IPS-NIHi7 (cell line): ENCODE data around the gene CPLX1.

Experiments
- DNase-seq: peaks from one replicate; pipeline ENCODE4 v3.0.0; 2012; ENCODE audit warnings: mixed read lengths; ENCODE audit errors: extremely low spot score

CPLX1 gene

DNA sequence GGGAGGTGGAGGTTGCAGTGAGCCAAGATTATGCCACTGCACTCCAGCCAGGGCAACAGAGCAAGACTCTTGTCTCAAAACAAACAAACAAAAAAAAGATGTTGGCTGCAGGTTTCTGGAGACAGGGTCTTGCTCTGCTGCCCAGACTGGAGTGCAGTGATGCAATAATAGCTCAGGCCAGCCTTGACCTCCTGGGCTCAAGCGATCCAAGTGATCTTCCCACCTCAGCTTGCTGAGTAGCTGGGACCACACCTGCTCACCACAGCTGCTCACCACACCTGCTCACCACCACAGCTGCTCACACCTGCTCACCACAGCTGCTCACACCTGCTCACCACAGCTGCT is 29.9 kb upstream of the CPLX1 start:
- no peak for DNase-seq

DNA sequence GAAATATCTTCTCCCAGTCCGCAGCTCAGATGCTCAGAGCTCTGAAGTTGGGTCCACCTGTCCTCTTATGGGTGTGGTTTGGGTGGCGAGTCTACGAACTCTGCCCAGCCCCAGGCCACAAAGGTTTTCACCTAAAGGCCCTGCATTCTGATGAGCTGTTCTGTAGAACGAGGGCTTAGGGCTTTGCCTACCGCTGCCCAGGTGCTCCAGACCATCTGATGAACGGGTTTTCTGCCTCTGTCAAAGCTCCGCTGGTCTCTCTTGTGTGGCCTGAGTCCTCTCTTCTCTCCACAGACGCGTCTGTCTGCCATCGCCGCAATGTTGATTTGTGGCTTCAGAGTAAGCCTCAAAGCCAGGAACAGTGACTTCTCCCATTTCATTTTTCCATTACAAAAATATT is 28.4 kb upstream of the CPLX1 start:
- DNase-seq, result no peak

DNA sequence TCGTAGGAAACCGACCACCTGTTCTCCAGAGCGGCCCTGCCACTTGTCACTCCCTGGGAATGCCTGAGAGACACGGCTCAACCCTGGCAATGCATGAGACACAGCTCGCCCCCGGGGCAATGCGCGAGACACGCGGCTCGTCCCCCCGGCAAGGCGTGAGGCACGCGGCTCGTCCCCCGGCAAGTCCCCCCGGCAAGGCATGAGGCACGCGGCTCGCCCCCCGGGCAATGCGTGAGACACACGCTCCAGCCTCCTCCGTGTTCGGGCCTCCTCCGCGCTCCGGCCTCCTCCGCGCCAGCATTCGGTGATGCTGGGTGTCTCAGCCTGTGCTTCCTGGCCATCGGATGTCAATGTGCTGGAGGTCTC is 27.5 kb upstream of the CPLX1 start:
- DNase-seq, result no peak

DNA sequence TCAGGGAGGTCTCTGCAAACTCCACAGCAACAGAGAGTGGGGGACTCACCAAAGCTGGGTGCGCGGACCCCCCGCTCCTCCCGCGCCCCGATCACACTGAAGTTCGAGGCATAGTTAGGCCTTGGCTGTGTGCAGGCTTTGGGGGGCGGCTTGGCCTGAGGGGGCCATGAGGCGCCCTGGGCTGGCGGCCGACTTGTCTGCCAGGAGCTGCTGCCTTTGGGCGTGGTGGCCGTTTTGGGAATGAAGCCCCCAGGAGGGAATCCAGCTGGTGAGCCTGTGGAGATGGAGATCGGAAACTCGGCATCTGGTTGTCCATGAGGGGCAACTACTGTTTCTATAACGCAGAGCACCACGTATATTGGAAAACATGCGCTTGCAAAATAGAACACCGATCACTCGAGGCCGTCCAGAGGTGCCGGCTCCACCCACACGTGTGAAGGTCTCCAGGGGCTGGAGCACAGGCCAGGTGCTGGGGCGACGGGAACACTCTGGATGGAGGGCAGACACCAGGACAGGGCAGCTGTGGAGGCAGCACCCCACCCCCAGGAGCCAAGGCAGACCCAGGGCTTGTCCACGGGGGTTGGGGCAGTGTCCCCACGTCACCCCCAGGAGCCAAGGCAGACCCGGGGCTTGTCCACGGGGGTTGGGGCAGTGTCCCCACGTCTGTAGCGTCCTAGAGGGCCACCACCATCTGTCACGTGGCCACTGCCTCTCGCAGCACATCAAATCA is 25.9 kb upstream of the CPLX1 start:
- DNase-seq, result no peak

DNA sequence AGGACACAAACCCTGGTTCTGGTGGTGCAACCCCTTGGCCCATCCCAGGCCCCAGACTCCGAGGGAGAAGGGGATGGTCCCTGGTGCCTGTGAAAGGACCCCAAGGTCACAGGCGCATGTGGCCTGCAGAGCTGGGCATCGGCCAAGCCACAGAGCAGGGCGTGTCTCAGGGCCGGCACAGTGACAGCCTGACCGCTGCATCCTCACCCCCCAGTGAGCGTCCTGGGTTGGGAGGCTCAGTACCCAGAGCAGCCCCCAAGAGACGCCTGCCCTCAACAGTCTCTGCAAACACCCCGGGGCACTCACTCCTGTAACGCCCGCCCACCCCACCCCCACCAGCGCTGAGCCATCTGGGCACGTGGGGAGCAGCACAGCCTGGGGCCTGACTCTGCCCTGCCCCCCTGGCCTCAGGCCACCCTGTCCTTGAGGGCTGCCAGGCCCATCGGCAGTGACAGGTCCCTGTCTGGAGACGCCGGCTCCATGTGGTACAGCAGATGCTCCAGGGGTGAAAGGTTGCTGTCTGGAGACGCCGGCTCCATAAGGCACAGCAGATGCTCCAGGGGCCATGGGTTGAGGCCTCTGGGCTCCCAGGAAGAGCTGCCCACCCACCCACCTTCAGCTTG is 24.5 kb upstream of the CPLX1 start:
- no peak for DNase-seq

DNA sequence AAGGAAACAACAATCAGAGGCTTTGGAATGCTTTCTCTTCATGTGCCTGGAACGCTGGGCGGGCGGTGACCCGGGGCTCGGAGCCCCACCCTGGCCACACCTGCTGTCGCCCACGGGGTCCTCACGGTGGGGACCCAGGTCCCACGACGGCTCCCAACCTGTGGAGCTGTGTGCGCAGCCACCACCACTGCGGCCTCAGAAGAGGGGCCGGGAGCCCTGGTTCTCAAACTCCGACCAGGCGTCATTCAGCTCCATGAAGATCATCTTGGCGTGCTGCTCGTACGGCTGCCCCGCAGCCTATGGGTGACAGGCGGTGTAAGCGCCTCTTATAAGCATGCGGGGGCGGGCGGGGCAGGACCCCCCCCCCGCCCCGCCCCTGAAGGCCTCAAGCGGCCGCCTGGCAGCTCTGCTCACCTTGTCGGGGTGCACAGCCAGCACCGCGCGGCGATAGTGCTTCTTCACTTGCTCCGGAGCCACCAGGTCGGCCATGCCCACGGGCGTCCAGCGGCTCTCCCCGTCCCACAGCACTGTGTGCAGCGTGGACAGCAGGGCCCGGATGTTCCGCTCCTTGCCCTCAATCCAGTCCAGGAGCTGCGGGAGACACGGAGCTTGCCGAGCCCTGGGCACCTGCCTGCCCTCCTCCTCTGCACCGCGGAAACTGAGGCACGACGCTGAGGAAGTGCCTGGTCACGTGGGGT is 23.7 kb upstream of the CPLX1 start:
- DNase-seq, result no peak

DNA sequence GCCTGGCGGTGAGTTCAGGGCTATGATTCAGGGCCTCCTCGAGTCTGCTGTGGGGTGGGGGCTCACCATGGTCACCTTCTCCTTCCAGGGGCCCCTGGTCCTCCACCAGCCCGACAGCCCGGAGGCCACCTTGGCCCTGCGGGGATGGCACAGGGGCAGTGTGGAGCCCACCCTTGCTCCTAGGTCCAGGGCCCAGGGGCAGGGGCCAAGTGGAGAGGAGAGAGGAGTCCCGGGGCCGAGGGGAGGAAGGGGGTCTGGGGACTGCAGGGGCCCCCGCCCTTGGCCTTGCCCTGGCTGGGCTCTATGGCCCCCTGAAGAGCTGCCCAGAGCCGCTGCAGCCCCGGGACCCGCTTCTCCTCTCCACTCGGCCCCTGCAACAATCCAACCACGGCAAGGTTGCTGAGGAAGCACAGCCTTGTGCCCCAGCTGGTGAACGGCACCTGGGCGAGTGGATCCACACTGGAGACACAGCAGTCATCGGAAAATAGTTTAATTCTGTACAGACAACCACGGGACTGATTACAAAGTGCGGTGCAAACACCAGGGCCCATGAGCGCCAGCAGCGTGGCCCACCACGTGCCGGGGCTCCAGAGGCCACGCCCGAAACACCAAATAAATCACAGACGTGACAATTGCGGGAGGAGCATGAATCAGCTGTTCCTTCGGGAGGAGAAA is 23.0 kb upstream of the CPLX1 start:
- no peak for DNase-seq

DNA sequence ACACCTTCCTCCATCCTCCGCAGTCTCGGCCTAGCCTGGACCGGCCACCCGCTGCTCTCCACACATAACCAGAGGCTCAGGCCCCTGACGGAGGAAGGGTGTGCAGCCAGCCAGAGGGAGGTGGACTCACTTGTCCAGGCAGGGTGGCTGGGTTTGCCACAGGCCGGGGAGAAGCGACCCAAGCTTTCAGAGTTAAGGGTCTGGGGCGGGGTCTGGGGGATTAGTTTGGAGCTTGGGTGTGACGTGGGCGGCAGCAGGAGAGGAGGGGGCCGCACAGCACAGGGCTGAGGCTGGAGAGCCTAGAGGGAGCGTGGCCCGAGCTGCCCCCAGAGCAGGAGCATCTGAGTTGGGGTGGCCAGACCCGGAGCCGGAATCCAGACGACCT is 22.4 kb upstream of the CPLX1 start:
- no peak for DNase-seq

DNA sequence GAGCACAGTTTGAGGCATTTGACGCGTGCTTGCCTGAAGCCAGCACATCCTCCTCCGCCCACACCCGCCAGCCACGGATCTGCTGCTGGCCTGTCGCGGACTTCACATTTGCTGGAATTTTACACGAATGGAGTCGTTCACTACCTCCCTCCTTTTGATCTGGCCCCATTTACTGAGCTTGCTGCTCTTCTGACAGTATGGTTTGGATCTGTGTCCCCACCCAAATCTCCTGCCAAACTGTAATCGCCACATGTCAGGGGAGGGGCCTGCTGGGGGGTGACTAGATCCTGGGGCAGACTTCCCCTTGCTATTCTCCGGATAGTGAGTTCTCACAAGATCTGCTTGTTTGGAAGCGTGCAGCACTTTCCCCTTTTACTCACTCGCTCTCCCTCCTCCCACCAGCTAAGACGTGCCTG is 19.9 kb upstream of the CPLX1 start:
- no peak for DNase-seq

DNA sequence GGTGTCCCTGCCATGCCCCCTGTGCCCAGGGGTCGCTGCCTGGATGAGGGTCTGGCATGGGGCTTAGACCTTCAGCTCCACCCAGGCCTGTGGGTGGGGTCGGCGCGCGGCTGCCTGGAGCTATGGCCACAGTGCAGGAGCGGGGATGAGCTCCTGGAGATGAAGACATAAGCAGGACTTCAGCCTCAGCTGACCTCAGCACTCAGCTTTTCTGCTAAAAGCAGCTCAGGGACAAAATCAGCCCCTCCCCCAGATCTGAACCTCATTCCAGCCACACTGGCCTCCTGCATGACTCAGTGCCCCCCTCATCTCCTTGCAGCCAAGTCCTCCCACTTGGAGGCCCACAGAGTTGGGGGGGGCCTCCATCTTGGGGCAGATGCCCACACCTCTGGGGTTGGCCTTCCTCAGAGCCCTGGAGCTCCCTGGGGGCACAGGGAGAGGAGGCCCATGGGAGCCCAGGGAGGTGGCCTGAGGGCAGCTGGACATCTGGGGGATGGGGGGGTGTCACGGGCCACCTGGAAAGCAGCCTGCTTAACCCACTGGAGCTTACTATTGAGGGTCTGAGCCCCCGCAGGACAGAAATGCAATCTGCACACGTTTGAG is 19.4 kb upstream of the CPLX1 start:
- DNase-seq, result no peak

DNA sequence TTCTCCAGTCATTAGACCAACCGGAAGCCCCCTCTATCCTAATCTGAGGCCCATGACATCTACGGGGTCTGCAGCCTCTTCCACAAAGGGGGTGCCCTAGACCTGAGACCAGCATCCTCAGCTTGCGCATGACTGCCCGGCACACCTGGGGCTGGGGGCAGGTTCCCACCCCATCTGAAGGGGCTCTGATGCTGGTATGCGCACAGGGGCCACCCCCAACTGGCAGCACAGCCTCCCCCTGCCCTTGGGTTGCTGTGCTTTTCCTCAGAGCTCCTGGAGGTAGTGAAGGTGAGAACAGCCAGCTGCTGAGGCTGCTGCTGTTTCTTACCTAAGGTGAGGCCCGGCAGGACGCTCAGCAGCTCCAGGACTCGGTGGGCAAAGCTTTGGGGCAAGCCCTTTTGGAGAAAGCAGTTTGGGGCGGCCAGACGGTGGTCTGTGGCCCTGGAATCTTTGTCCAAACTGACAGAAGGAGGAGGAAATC is 18.9 kb upstream of the CPLX1 start:
- no peak for DNase-seq

DNA sequence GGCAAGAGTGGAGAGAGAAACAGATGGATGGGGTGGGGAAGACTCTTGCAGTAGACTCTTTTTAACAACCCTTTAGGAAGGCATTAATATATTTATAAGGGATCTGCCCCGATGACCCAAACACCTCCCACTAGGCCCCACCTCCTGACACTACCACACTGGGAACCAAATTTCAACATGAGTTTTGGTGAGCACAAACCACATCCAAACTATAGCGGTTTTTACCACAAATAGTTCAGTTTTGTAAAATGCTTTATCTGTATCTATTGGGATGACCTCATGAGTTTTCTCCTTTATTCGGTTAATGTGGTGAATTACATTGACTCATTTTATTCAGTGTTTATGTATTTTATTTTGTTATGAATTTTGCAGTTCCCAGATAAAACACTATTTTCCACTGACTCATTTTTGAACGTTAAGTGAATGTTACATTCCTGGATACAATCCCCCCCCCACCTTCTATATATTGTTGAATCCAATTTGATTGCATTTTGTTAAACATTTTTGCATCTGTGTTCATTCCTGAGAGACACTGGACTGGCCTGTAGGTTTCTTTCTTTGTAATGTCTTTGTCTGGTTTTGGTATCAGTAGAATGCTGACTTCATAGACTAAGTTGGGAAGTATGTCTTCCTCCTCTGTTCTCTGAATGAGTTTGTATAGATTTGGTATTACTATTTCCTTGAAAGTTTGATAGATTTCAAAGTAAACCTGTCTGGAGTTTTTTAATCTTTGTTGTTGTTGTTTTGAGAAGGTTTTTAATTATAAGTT is 13.9 kb upstream of the CPLX1 start:
- DNase-seq, result no peak

DNA sequence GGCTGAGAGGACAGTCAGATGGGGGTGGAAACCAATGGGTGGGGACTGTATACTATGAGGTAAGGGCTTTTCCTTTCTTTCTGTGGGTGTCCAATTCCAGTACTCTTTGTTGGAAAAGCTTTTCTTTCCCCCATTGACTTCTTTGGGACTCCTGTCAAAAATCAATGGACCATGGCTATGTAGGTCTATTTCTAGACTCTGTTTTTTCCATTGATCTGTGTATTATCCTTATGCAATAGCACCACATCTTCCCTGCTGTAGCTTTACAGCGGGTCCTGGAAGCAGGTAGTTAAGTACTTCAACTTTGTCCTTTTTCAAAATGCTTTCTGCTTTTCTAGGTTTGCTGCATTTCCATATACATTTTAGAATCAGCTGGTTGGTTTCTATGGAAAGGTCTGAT is 11.8 kb upstream of the CPLX1 start:
- no peak for DNase-seq

DNA sequence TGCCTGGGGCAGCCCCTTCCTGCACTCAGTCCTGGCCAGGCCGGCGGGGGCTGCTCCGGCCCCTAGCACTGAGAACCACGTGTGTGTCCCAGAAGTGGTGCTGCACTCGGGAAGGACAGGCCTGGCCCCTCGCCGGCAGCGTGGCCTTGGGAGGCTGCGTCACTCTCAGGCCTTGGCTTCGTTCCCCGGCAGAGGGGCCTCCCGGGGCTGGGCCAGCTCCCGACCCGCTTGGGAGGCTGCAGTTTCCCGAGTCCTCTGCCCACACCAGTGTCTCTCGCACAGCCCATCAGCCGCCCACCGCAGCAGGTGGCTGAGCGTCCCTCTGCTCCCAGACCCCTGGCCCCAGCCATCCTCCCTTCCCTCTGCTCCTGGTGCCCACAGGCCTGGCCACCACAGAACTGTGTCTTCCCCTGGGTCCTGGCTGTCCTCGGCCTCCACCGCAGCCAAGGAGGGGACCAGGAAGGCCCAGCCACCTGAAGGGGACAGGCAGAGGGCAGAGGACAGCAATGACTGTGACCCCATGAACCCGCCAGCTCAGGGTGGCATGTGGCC is 10.9 kb upstream of the CPLX1 start:
- no peak for DNase-seq

DNA sequence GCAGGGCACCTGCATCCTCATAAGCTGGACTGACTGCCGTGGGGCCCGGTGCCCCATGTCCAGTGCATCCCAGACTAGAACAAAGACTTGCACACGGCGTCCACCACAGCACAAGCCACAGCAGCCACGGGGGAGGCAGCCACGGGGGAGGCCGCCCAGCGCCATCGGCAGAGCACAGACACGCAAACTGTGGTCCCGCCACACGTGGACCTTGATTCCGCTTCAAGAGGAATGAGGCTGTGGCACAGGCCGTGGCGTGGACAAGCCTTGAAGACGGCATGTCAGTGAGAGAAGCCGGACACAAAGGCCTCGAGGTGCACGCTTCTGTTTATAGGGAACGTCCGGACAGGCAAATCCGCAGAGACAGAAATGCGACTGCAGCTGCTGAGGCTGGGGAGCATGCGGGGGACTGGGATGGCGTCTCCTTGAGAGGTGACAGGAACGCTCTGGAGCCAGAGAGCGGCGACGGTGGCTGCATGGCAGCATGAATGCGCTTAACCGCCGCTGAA is 10.1 kb upstream of the CPLX1 start:
- no peak for DNase-seq

DNA sequence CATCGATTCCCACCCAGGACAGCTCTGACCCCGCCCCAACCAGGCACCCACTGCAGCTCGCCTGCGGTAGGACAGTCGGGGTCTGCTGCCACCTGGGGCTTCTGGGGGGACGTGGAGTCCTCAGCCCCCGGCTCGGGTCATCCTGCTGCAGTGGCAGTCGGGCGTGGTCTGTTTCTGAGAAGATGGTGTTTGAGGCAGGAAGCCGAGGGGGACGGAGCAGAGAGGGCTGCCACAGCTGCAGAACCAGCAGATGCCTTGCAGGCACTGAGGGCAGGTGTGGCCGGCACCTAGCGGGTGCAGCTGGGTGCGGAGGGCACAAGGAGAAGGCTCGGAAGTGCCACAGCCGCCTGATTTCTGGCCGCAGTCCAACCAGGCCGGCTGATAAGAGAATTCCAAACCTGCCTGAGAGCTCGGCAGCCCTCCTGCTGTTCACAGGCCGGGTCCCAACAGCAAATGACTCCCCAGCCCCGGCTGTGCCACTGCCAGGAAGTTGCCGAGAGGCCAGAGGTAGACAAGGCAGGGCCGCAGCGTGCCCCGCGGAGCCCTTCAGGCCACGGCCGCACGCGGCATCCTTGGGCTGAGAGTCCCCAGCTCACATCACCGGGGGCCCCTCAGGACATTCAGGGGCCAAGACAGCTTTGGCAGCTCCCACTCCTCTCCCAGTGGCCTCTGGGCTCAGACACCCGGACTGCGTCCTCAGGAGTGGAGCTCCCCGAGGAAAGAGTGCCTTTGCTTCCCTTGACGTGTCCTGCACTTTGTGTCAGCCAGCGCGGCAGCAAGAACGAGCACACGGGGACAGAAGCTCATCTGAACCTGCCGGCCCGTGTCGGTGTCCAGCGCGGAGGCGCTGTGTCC is 9.4 kb upstream of the CPLX1 start:
- no peak for DNase-seq

DNA sequence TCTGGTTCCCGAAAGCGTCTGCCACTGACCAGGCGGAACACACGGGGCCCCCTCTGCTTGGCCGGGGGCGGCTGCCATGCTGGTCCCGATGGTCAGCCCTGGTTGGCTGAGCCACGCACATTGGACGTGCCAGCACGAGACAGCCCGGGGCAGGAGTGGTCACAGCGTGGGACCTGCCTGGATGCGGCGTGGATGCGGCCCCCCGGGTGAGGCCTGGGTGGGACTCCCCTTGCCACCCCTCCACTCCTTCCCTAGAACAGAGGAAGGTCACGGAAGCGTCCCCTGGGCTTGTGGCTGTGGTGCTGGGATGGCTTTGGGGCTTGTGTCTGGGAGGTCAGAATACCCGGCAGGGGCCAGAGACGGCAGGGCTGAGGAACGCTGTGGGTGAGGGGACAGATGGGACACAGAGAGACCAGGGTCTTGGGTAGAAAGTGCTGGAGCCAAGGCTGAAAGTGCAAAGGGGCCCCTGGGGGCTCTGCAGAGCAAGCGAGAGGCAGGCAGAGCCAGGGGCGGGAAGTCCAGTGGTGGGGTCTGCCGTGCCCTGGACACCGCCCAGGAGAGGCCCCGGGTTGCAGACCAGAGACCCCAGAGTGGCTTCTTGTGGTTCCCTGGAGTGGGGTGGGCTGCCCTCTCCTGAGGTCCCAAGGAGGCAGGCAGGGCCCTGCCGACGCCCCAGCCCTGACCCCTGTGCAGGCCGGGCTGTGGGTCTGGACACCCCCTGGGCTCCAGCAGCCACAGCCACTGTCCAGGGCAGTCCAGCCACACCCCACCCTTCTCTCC is 8.6 kb upstream of the CPLX1 start:
- DNase-seq, result no peak

DNA sequence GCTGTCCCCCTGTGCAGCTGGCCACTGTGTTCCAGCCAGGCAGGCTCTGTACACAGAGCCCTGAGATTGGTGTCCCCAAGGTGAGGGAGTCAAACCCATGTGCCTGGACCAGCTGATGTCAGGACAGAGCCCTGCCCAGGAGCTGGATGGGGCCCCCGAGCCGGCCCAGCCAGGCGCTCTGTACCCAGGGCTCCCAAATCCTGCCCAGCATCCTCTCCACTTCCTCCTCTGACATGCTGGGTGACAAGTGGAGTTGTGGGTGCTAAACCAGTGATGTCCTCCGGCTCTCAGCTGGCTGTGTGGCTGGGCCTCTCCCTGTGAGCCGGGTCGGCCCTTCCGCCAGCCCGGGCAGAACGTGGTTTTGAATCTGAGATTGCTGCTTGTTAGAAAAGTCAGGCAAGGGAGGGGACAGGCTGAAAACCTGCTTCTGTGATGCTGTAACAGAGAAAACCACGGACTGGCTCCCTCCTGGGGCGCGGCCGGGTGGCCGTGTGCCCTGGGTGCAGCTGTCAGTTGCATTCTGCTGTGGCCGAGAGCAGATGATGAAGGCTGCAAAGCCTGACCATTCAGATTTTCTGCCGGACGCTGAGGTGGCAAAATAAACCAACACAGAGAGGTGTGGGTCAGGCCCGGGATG is 7.9 kb upstream of the CPLX1 start:
- no peak for DNase-seq

DNA sequence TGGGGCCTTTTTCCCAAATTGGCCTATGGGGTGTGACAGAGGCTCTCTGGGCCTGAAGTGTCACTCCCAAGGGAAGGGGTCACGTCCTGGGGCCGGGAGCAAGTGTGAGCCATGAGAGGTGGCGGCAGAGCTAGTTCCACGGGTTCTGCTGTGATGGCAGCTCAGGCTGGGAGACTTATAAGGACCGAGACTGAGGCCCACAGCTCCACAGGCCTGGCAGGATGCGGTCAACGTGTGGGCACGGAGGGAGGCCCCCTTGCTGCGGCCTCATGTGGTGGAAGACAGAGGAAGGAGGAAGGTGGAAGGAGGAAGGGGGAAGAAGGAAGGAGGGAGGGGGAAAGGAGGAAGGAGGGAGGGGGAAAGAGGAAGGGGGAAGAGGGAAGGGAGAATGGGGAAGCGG is 7.2 kb upstream of the CPLX1 start:
- DNase-seq, result no peak
